Measurements from ENCODE around the gene OSBP2.

The OSBP2 gene

DNA sequence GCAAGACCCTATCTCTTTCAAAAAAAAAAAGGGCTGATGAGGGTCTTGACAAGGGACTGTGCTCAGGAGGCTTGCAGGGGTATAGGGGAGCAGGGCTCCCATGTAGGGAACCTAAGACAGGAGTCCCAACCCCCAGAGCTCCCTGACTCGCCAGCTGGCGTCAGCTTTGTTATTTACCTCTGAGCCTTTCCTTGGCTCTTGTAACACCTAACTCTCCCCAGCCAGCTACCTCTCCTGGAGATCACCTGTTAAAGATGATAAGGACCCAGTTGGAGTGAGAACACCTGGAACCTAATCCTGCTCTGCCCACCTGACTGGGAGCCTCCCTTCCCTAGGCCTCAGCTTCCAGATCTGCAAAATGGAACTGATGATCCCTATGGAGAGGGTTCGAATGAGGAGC is 45.8 kb upstream of the OSBP2 start:
- H3K4me3 ChIP-seq (ENCODE audit: low read length), result no peak overlapping the region
- H3K9me3 ChIP-seq (ENCODE audit: control insufficient read depth, insufficient read depth, low read length), result no peaks in the 10 kb centered on the region
- no peaks in the 10 kb centered on the region for H3F3A ChIP-seq (ENCODE audit: control insufficient read depth, insufficient read depth)
- no peaks in the 10 kb centered on the region for H3K36me3 ChIP-seq (ENCODE audit: control insufficient read depth, low read length)
- H3K27ac ChIP-seq (ENCODE audit: low read depth, low read length), result no peak overlapping the region
- TF ChIP-seq EZH2phosphoT487 (IDR thresholded peaks at IDR 0.05; ENCODE audit: borderline replicate concordance, low read length), result no peak
- TF ChIP-seq, protein P1, sequence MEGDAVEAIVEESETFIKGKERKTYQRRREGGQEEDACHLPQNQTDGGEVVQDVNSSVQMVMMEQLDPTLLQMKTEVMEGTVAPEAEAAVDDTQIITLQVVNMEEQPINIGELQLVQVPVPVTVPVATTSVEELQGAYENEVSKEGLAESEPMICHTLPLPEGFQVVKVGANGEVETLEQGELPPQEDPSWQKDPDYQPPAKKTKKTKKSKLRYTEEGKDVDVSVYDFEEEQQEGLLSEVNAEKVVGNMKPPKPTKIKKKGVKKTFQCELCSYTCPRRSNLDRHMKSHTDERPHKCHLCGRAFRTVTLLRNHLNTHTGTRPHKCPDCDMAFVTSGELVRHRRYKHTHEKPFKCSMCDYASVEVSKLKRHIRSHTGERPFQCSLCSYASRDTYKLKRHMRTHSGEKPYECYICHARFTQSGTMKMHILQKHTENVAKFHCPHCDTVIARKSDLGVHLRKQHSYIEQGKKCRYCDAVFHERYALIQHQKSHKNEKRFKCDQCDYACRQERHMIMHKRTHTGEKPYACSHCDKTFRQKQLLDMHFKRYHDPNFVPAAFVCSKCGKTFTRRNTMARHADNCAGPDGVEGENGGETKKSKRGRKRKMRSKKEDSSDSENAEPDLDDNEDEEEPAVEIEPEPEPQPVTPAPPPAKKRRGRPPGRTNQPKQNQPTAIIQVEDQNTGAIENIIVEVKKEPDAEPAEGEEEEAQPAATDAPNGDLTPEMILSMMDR (IDR thresholded peaks at IDR 0.05; ENCODE audit: low read depth, low read length, poor library complexity, severe bottlenecking), result no peak
- H3K4me2 ChIP-seq (ENCODE audit: low read length), result no peak overlapping the region
- no peaks in the 10 kb centered on the region for H3K4me1 ChIP-seq (ENCODE audit: control insufficient read depth, low read length)
- H3K79me2 ChIP-seq (ENCODE audit: control insufficient read depth, low read length), result no peaks in the 10 kb centered on the region
- H3K27me3 ChIP-seq (ENCODE audit: control insufficient read depth, low read length), result no peaks in the 10 kb centered on the region
- H3K9me2 ChIP-seq (replicated peaks; ENCODE audit: control insufficient read depth, low read length), result no peaks in the 10 kb centered on the region
- H4K20me1 ChIP-seq (ENCODE audit: control insufficient read depth, insufficient read depth, low read depth, low read length), result no peaks in the 10 kb centered on the region

DNA sequence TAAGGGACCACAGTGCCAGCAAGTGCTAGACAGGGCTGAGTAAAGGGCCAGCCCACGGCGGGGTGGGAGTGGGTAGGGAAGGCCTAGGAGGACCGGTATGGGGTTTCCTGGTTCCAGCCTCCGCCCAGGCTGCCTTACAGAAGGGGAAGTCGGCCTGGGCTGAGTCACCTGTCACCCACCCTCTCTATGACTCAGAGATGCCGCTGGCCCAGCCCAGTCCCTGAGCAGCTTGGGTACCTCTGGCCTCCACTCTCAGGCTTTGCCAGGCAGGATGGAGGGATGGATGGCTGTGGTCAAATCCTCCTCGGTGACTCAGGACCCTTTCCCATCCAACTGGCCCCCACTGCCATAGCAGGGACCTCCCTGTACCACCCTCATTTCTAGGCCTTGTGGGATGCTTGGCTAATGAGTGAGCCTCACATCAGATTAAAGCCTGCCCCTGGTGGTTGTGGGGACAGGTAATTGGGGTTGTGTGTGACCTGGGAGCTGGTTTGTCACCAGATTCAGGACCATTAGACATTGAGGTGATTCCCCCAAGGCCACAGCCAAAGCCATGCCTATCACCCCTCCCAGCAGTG is 45.2 kb upstream of the OSBP2 start:
- Histone ChIP-seq H3K36me3 (ENCODE audit: control insufficient read depth, low read length) (no peaks in the 10 kb centered on the region), H3K4me2 (ENCODE audit: low read length) (no peak overlapping the region)

DNA sequence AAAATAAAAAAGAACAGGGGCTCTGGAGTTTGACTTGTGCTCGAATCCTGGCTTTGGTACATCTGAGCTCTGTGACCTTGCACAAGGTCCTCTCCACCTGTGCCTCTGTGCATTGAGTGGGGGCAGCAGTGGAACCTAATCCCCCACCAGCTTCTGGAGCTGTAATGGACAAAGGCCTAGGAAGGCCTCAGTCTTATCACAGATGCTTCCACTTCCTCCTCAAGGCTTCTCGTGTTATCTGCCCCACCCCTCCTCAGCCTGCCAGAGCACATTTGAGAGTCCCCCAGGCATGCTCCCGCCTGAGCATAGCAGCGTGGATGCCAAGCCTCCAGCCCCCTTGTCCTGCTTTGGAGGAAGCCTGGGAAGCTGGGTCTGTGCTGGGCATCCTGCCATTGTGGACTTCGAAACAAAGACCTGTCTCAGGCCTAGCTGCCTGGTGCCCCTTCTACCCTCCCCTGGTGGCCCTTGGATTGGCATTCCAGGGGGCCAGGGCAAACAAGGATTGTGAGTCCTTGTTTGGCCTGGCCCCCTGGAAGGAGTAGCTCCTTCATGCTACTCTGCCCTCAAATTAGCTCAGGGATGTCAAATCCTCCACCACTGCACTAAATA is 44.1 kb upstream of the OSBP2 start:
- Histone ChIP-seq H3K9me2 (replicated peaks; ENCODE audit: control insufficient read depth, low read length) (no peaks in the 10 kb centered on the region), H3K4me2 (ENCODE audit: low read length) (no peak overlapping the region), H3K4me1 (ENCODE audit: control insufficient read depth, low read length) (no peaks in the 10 kb centered on the region), H3K27ac (ENCODE audit: low read depth, low read length) (no peak overlapping the region), H4K20me1 (ENCODE audit: control insufficient read depth, insufficient read depth, low read depth, low read length) (no peaks in the 10 kb centered on the region), H3K36me3 (ENCODE audit: control insufficient read depth, low read length) (no peaks in the 10 kb centered on the region), H3K27me3 (ENCODE audit: control insufficient read depth, low read length) (no peaks in the 10 kb centered on the region), H3K79me2 (ENCODE audit: control insufficient read depth, low read length) (no peaks in the 10 kb centered on the region), H3K4me3 (ENCODE audit: low read length) (no peak overlapping the region), H3F3A (ENCODE audit: control insufficient read depth, insufficient read depth) (no peaks in the 10 kb centered on the region), H3K9me3 (ENCODE audit: control insufficient read depth, insufficient read depth, low read length) (no peaks in the 10 kb centered on the region)
- TF ChIP-seq EZH2phosphoT487 (IDR thresholded peaks at IDR 0.05; ENCODE audit: borderline replicate concordance, low read length), result no peak
- TF ChIP-seq, protein P1 (IDR thresholded peaks at IDR 0.05; ENCODE audit: low read depth, low read length, poor library complexity, severe bottlenecking), result no peak

More for the DNA sequence above, 45.2 kb upstream of the OSBP2 start:
- Histone ChIP-seq H3K4me3 (ENCODE audit: low read length) (no peak overlapping the region), H3F3A (ENCODE audit: control insufficient read depth, insufficient read depth) (no peaks in the 10 kb centered on the region), H4K20me1 (ENCODE audit: control insufficient read depth, insufficient read depth, low read depth, low read length) (no peaks in the 10 kb centered on the region), H3K27ac (ENCODE audit: low read depth, low read length) (no peak overlapping the region), H3K9me2 (replicated peaks; ENCODE audit: control insufficient read depth, low read length) (no peaks in the 10 kb centered on the region), H3K27me3 (ENCODE audit: control insufficient read depth, low read length) (no peaks in the 10 kb centered on the region), H3K4me1 (ENCODE audit: control insufficient read depth, low read length) (no peaks in the 10 kb centered on the region), H3K79me2 (ENCODE audit: control insufficient read depth, low read length) (no peaks in the 10 kb centered on the region), H3K9me3 (ENCODE audit: control insufficient read depth, insufficient read depth, low read length) (no peaks in the 10 kb centered on the region)
- no peak for TF ChIP-seq EZH2phosphoT487 (IDR thresholded peaks at IDR 0.05; ENCODE audit: borderline replicate concordance, low read length)
- TF ChIP-seq, protein P1 (IDR thresholded peaks at IDR 0.05; ENCODE audit: low read depth, low read length, poor library complexity, severe bottlenecking), result no peak
